COR-L47 (cell line): ENCODE measurements around the gene DRC1.
"Not testable (repeated sequence)": the region's sequence is repeated elsewhere in the genome, so short reads cannot be mapped to it uniquely, and the experiment has no call there.

Experiments used
- DNase-seq: peaks from one replicate; lab custom pipeline; 2025; lab: John Stamatoyannopoulos, UW

Gene DRC1

DNA sequence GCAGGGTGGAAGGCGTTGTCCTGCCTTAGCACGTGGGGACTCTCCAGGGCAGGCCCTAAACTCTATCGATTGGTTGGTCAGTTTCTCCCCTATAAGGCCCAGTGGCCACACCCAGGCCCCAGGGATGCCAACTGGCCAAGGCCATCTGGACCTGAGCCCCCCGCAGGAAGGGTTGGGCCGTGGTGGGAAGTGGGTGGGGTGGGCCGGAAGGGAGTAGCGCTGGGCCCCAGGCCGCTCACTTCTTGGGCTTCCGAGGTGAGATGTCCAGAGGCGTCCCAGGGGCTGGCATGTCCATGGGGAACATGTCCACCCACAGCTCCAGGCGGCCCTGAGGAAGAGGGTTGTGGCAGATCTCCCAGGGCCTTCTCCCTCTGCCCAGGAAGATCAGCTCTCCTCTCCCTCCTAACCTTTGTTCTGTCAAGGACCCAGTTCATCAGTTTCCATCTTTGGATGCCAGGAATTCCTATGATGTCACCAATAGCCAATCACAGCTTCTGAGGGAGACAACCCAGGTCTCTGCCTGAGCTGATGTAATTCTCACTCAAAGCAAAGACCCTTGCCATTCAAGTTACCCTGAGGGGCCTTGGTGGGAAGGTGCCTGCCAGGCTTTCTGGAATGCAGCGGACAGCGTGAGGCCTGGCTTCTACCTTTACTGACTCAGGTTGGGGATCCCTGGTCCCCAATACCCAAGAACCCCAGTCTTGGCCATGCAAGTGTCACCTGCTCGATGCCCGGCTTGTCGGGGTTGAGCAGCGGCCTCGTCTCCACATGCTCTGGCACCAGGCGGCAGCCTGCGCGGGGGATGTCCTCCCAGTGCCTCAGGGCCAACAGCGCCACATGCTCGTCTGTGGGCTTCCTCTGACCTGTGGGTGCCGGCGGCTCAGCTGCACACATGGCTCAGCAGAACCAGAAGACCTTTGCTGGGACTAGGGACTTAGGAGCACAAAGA is 61.8 kb downstream of the DRC1 start:
- no peak for DNase-seq

DNA sequence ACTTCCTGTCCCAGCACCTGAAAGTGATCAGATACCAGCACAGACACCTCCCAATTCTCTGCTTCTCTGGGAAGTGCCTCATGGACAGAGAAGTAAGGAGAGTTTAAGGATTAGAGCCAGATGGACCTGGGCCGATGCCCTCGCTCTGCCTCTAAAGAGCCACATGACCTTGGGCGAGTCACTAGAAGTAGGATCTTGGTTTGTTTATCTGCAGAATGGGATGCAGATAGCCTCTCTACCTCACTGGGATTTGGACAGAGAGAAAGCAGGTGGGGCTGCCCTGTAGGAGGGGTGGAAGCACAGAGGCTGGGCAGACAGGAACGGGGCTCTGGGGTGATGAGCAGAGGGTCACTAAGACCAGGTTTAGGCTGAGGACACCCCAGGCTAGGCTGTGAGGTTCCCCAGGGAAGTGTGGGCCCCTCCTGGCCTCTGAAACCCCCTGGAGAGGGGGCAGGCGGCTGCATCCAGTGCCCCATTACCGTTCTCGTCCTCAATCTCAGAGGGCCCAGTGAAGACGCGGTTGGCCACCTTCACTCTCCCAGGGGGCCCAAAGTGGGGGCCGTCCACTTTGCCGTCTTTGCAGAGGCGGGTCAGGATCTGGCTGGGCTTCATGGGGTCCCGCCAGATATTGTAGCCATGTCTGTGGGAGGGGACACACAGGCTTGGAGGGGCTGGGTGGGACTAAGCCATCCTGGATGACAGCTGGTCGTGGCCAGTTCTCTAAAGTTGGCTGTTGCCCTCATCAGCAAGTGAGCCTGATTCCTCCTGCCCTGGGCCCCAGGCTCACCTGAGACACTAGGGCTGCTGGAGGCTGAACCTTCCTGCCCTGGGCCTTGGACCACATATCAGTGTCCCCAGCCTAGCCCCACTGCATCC is 62.9 kb downstream of the DRC1 start:
- DNase-seq: no peak

DNA sequence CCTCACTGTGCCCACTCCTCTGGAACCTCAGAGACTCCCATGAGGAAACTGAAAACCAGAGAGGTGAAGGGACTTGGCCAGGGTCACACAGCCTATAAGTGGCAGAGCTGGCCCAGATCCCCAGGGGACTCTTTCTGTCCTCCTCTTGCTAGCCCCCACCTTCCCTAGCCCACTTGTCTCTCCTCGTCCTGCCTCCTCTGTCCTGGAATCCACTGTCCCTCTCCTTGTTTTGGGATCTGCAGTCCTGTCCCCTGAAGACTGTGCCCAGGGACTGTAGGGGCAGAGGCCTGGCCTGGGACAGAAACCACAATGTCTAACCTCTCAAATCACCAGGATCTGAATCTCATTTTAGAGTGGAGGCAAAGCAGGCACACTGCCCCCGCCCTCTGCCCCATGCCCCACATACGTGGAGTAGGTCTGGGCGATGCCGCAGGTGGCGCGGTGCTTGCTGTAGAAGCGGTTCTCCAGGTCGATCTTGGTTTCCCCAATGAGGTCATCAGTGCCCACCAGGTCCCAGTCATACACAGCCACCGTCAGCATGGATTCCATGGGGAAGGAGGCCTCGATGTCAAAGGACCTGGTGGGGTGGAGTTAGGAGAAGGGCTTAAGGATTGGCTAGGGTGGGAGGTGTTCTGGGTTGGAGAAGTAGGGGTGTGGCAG is 63.7 kb downstream of the DRC1 start:
- no peak for DNase-seq

DNA sequence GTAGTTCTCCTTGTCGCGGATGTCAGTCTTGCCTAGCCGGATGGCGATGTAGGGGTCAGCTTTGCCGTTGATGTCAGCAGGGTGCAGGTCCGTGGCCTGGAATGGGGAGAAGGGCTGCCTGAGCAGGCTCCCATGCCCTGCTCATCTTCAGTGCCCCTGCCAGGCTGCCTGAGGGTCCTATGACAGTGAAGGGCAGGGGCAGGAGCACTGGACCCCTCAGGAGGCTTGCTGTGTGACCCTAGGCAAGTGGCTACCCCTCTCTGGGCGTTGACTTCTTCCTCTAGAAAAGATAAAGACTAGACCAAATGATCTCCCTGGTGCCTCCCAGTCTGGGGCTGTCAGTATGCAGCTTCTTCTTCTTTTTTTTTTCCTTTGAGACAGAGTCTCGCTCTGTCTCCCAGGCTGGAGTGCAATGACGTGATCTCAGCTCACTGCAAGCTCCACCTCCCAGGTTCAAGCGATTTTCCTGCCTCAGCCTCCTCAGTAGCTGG is 64.3 kb downstream of the DRC1 start:
- no peak for DNase-seq

DNA sequence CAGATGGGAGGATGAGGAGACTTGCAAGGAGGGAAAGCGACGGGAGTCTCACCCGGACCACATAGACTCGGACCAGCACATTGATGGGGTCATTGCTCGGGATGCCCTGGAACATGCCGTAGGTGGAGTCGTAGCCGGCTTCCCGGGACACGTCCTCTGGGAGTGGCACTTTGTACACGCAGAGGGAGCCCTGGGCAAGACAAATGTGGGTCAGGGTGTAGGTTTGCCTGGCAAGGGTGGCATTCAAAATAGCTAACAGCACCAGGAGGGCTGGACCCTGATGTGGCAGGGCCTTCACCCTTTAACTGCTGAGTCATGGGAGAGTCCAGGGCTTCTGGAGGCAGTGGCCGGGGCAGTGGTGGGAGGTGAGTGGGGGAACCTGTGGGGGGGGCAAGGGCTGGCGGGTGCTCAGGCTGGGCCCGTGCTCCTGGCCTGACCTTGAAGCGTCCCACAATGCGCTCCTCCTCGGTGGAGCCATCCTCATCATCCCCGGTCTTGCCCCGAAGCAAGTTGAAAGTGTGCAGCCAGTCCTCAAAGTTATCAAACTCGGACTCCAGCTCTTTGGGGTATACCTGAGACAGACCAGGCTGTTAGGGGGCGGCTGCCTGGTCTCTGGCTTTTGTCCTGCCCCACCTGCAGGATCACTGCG is 65.1 kb downstream of the DRC1 start:
- no peak for DNase-seq

DNA sequence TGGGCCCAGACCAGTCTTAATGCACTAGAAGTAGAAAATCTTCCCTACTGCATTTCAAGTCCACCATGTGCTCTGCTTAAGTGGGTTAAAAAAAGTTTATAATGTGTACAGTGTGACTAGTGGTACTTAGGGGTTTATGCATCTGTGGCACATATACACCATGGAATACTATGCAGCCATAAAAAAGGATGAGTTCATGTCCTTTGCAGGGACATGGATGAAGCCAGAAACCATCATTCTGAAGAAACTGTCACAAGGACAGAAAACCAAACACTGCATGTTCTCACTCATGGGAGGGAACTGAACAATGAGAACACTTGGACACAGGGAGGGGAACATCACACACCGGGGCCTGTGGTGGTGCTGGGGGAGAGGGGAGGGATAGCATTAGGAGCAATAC is 66.8 kb downstream of the DRC1 start:
- not testable (repeated sequence) for DNase-seq

DNA sequence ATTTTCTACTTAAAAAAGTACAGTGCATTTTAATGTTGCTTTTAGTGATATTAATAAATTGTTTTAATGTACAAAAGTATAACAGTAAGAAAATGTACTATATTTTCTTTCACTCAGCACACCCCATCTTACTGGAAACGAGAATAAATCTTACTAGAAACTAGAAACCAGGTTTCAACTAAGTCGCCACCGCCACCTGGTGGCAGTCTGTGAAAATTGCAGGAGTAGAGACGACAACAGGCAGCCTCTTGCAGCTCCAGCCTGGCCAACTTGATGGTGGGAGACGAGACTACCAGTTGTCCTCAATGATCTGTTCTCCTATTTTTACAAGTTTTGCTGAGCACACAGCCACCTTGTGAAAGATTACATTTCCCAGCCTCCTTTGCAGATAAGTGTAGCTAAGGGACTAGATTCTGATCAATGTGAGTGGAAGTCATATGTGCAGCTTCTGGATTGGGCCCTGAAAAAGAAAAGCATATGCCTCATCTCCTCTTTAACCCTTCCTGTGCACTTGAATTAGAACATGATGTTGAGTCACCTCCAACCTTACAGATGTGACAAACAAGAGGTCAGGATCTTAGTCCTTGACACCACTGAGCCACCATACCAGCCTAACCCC is 67.5 kb downstream of the DRC1 start:
- peak; percentile 19 for DNase-seq

DNA sequence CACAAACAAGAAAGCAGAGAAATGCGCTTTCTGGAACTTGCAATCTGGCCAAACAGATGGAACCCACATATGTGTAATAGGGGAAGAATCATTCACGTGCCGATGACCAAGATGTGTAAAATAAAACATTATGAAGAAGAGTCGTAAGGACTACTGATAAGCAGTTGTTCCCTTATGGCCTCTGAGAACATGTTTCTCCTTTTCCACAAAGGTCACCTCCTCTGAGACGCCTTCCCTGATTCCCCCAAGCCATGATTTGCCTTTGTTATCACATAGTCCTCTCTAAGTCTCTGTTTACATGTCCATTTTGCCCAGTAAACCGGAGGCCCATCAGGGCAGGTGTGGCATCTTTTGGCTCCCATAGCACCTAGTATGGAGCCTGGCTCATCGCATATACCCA is 68.2 kb downstream of the DRC1 start:
- DNase-seq: no peak

DNA sequence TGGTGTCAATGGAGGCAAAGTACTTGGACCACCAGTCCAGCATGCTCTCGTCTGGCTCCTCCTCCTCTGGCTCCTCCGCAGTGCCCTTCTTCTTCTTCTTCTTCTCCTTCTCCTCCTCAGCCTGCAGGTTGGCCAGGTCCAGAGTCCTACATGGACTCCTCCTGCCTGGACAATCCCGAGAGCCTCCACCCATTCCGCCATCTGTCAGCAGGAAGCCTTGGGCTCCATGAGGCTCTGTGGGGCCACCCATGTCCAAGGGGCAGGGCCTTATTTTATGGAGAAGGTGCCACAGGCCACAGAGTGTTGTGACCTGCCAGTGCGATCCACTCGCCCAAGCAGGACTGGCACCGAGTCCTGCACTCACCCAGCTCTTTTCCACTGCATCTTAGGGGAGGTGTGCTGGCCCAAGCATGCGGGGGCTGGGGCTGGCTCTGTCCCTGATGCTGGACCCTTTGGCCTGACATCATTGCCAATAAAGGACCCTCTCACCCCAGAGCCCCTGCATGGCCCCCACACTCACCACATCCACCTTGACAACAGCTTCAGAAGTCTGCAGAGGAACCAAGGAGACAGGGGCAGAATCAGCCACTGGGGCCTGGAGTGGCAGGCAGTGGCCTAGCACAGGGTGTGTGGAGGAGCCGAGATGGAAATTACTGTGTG is 69.0 kb downstream of the DRC1 start:
- no peak for DNase-seq

DNA sequence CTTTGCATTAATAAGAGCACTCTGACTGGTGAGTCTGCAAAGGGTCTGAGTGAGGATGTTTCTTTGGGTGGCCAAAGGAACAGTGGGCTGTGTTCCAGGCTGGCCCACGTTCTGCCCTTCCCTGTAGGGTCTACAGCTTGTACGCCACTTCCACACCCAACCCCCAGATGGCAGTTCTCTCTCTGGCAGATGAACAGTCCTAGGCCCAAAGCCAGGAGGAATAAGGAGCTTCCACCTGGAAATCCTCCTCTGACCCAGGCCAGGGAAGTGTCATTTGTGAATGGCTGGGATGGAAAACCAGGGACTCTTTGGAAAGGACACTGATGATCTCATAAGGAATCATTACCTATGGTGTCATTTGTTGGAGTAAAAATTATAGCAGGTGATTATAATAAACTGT is 69.6 kb downstream of the DRC1 start:
- DNase-seq: no peak

DNA sequence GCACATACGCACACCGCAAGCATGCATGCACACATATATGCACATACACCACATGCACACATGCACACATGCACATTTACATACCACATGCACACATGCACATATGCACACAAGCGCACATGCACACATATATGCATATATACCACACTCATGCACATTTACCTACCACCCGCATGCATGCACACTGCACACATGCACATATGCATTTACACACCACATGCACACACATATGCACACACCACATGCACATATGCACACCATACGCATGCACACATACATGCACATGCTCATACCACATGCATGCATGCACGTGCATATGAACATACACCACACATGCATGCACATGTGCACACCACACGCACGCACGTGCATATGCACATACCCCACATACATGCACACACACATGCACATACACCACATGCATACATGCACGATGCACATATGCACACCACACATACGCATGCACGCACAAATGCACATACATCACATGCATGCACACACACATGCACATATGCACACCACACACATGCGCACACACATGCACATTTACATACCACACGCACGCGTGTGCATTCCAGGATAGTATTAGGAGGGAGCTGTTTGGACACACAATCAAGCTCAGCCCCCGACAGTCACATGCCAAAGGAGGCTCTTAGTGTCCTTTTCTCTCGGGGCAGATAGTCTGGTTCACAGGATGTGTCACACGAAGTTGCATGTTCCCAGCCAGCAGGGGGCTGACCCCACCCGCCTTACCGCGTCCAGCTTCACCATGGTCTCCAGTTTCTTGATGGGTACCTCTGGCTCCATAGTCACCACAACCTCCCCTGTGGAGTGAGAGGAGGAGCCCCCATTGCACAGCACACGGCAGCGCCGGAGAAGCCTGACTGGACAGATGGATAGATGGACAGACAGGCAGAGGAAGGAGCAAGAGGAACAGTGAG is 70.3 kb downstream of the DRC1 start:
- DNase-seq: no peak

DNA sequence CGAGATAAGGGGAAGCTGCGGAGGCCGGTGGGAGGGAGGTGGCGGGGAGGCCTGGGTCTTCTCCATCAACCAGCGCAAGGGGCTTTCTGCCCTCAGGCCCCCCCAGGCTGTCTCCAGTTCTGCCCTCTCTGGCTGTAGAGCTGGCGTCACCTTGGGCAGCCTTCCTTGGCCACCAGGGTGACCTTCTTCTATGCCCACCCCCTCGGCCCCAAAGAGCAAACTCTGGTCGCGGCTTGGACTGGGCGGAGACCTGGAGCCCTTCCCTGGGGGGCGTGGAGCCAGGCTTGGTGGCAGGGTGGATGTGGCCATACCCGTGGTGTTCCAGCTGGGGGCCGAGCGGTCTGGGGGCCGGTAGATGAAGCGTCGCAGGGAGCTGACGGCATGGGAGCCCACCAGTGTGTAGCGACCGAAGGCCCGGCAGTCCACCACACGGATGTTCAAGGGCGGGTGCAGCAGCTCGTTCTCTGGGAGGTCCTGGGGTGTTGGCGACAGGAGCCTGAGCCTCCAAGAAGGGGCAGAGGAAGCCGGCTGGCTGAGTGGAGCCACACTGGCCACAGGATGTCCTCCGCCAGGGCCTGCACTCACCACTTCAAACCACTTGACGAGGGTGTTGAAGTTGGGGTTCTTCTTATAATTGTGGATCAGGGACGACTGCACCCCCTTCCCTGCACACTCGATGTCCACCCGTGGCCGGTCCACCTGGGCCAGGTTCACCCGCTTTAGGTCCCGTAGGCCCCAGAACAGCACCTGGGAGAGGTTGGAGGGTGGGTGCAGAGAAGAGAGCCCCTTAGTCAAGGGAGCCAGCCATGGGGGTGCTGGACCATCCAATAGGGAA is 71.3 kb downstream of the DRC1 start:
- no peak for DNase-seq

DNA sequence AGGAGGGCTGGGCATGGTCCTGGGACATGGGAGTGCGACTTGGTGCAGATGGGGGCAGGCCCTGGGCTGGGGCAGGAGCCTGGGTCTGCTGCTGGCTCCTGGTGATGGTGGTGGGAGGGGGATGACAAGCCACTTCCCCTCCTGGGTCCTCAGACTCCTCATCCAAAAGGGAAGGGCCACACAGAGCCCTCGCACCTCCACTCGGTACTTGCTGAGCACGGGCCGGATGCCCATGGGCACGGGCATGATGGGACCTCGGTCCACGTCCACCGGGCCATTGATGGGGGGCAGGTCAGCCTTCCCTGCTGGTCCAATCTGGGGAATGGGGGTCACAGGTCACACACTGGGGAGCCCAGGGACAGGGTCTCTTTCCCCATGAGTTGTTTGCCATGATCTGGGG is 72.1 kb downstream of the DRC1 start:
- DNase-seq: no peak

DNA sequence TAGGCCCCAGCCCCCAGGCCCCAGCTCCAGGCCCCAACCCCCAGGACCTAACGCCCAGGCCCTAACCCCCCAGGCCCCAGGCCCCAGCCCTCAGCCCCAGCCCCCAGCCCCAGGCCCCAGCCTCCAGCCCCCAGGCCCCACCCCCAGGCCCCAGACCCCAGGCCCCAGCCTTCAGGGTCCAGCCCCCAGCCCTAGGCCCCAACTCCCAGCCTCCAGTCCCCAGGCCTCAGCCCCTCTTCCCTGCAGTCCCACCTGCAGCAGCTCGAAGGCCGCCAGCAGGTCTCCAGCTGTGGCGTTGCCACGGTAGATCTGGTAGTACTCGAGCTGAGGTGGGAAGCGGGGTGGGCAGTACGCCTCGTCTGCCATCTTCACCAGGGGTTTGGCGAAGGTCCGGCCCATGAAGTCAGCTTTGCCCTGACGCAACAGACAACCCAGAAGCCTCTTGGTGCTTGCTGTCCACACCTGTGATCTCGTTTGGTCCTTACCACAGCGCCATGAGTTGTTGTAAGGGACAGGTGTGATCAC is 72.6 kb downstream of the DRC1 start:
- DNase-seq: no peak

DNA sequence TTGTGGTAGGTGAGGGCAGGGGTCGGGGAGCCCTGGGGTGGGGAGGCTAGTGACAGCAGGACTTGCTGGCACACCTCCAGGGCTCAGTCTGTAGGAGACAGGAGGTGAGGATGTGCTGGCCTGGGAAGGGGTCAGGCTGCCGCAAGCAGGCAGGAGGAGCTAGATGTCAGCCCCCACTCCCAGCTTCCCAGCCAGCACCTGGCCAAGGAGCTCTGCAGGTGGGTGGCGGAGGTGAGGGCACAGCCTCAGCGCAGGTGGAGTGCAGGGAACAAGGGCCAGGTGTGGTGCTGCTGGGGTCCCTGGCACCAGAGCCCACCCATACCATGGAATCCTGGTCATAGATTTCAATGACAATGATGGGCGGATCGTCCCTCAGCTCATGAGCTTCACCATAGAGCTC is 73.3 kb downstream of the DRC1 start:
- DNase-seq: no peak

DNA sequence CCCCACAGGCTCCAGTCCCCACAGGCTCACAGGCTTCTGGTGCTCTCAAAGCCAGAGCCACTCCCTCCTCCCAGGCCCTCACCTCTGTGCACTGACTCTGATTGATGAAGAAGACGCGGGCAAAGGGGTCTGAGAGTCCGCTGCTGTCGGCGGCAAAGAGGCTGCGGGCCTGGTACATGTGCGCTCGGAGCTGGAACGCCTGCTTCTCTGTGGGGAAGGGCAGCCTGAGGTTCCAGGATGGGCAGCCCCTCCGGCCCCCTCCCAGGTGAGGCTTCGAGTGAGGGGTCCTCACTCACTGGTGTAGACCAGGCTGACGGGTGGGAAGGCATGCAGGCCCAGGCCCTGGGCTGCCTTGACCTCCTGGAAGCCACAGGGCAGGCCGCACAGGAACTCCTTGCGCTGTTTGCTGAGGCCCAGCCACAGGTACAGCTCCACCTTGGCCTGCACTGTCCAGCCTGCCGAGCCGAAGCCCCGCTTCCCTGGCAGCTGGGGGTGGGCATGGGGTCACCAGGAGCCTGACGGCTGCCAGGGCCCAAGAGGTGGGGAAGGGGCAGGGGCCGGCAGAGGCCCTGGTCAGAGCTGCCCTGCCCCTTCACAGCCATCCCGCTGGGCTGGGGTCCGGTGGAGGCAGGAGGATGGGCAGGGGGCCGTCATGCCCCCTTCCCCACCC is 74.2 kb downstream of the DRC1 start:
- DNase-seq: no peak

DNA sequence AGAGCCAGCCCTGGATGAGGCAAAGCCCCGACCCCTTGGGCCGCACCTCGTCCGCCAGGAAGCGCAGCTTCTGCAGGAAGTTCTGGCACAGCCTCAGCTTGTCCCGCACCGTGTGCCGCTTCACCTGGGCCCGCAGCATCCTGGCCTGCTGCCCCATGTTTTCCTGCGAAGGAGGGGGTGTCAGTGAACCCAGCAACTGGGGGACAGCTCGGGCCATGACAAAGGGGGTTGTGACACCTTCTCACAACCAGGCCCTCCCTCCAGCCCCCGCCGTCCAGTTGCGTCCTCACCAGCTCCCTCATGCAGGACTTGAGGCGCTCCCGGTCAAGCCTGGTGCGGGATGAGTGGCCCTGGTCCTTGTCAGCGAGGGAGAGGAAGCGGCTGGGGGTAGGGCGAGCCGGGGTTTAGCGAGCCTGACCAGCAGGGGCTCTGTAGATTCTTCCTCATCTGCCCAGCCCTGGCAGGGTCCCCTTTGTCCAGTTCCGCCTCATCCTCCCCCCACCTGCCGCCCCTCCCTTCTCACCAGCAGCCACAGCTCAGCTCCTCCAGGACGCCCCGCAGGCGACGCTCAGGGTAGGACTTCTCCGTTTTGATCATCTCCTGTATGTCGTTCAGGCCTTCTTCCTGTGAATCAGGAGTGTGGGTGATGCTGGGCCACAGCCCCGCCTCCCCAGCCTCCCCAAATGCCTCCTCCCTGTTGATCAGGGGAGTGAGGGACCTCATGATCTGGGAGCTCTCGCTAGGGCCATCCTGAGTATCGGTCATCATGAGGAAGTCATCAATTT is 75.6 kb downstream of the DRC1 start:
- no peak for DNase-seq
